GM12892 (cell line): ENCODE measurements around the gene EMC10.

Experiments
- POLR2A ChIP-seq: IDR thresholded peaks from 2 replicates; pipeline ENCODE4 v1.6.1; 2011; ENCODE audit warnings: low read depth, low read length, control low read depth
- POLR2AphosphoS5 ChIP-seq: IDR thresholded peaks from 2 replicates; pipeline ENCODE4 v1.6.1; 2011; ENCODE audit warnings: low read depth, low read length, control low read depth
- TAF1 ChIP-seq: IDR thresholded peaks from 2 replicates; pipeline ENCODE4 v1.6.1; 2011; ENCODE audit warnings: low read depth, mild to moderate bottlenecking, control low read depth, low read length, borderline replicate concordance

- TF ChIP-seq POLR2A (no peak), POLR2AphosphoS5 (no peak), TAF1 (no peak)
Measured at GRCh38 chr19:50465986-50466705, 10.2 kb upstream of the EMC10 start.
